NCI-H345 treated with DMSO at 0.1 percent for 48 hours (cell line): ENCODE data around the gene CCDC7.
"Not testable (repeated sequence)": the region's sequence is repeated elsewhere in the genome, so short reads cannot be mapped to it uniquely, and the experiment has no call there.

Source experiments
- DNase-seq: peaks from one replicate; lab custom pipeline; 2025; ENCODE audit not compliant: unreplicated experiment; lab: John Stamatoyannopoulos, UW

Gene CCDC7

GRCh38 chr10:32445740-32446535 lies at the start of gene CCDC7:
Gene CCDC7 (plus strand): TSS chr10:32446140. CDS start chr10:32451643, 5,503 bp downstream.
- peak; percentile 53 for DNase-seq

GRCh38 chr10:32397163-32397562 lies 48.8 kb upstream of the CCDC7 start:
- not testable (repeated sequence) for DNase-seq

GRCh38 chr10:32399720-32400119 lies 46.2 kb upstream of the CCDC7 start:
- DNase-seq = not testable (repeated sequence)

- DNase-seq = no peak
These were observed 45.0 kb upstream of the CCDC7 start for GRCh38 chr10:32400961-32401360.

GRCh38 chr10:32402499-32402898 lies 43.4 kb upstream of the CCDC7 start:
- no peak for DNase-seq

- DNase-seq = no peak
These were observed 42.8 kb upstream of the CCDC7 start for GRCh38 chr10:32403091-32403490.

GRCh38 chr10:32408690-32409089 lies 37.2 kb upstream of the CCDC7 start:
- DNase-seq = no peak

- no peak for DNase-seq
These were observed 36.2 kb upstream of the CCDC7 start for GRCh38 chr10:32409741-32410140.

- no peak for DNase-seq
These were observed 35.4 kb upstream of the CCDC7 start for GRCh38 chr10:32410569-32410968.

GRCh38 chr10:32411797-32412498 lies 34.0 kb upstream of the CCDC7 start:
- DNase-seq = no peak

GRCh38 chr10:32412499-32412853 lies 33.5 kb upstream of the CCDC7 start:
- no peak for DNase-seq

- DNase-seq = no peak
These were observed 32.4 kb upstream of the CCDC7 start for GRCh38 chr10:32413513-32413912.

- DNase-seq = no peak
These were observed 30.6 kb upstream of the CCDC7 start for GRCh38 chr10:32415361-32415760.

GRCh38 chr10:32417911-32418547 lies 27.9 kb upstream of the CCDC7 start:
- DNase-seq = no peak

GRCh38 chr10:32418572-32418971 lies 27.4 kb upstream of the CCDC7 start:
- DNase-seq = no peak

- no peak for DNase-seq
These were observed 26.3 kb upstream of the CCDC7 start for GRCh38 chr10:32419615-32420014.

GRCh38 chr10:32426186-32426585 lies 19.8 kb upstream of the CCDC7 start:
- no peak for DNase-seq

- no peak for DNase-seq
These were observed 12.4 kb upstream of the CCDC7 start for GRCh38 chr10:32433542-32433941.

- DNase-seq = no peak
These were observed 9.7 kb upstream of the CCDC7 start for GRCh38 chr10:32436215-32436614.

GRCh38 chr10:32437334-32437733 lies 8.6 kb upstream of the CCDC7 start:
- DNase-seq = no peak

GRCh38 chr10:32445036-32445435 lies 904 bp upstream of the CCDC7 start:
- no peak for DNase-seq
